Panc1 (cell line): ENCODE results near the gene ZHX3. TPM values are rescaled to one million over a fixed set of nuclear protein-coding genes. Genes with fewer than 3 reads are reported as not detected.

Source experiments
- ATAC-seq: fragments of 200-7000 bp; cut with Tn5 transposase; 2 replicates; pipeline ENCODE4 v1.9.1; 2020; ENCODE audit warnings: mild to moderate bottlenecking, moderate library complexity
- BruUV-seq: library from RNA; stranded (reverse); fragments of 400-500 nt; replicated peaks from 2 replicates; lab custom pipeline; 2021; lab: Mats Ljungman, UMichigan
- CTCF ChIA-PET: fragments of 300-600 bp; sonication (Branson Sonifier 250); formaldehyde crosslinking; loops from one replicate; lab custom pipeline; 2022; ENCODE audit warnings: antibody characterized with exemption; lab: Charles Lee
- POLR2A ChIA-PET: fragments of 300-600 bp; sonication (Branson Sonifier 250); formaldehyde crosslinking; loops from one replicate; lab custom pipeline; 2022; ENCODE audit warnings: antibody characterized with exemption; lab: Charles Lee
- DNase-seq: peaks from one replicate; pipeline ENCODE4 v3.0.0-alpha.2; 2010; ENCODE audit warnings: low read depth, low spot score
- H3K27ac ChIP-seq: 2 replicates; pipeline ENCODE4 v1.5.1; 2011; ENCODE audit warnings: mild to moderate bottlenecking, low read length, inconsistent platforms
- H3K27me3 ChIP-seq: fragments of 200-500 bp; sonication (Bioruptor generic); 2 replicates; pipeline ENCODE4 v1.6.0; 2014; ENCODE audit warnings: low read length, inconsistent platforms; ENCODE audit not compliant: control insufficient read depth, insufficient read depth
- H3K36me3 ChIP-seq: fragments of 200-500 bp; sonication (Bioruptor generic); 2 replicates; pipeline ENCODE4 v1.5.1; 2014; ENCODE audit warnings: inconsistent platforms, mild to moderate bottlenecking, low read length, moderate library complexity; ENCODE audit not compliant: control insufficient read depth, insufficient read depth
- H3K4me1 ChIP-seq: 2 replicates; pipeline ENCODE4 v1.5.1; 2011; ENCODE audit warnings: inconsistent platforms, mild to moderate bottlenecking, low read length, moderate library complexity; ENCODE audit not compliant: control insufficient read depth, insufficient read depth
- H3K4me3 ChIP-seq, 2 experiments: 2 replicates each; pipeline ENCODE4 v1.5.1; 2011 to 2012; ENCODE audit warnings: low read depth in 2 of 2, low read length in 2 of 2, mild to moderate bottlenecking in 2 of 2, inconsistent platforms in 1 of 2, moderate library complexity in 1 of 2
- H3K9me3 ChIP-seq: fragments of 200-500 bp; sonication (Bioruptor generic); 2 replicates; pipeline ENCODE4 v1.5.1; 2014; ENCODE audit warnings: low read depth, mild to moderate bottlenecking, inconsistent platforms, low read length, moderate library complexity; ENCODE audit not compliant: control insufficient read depth, insufficient read depth
- CTCF ChIP-seq: fragments of 450-650 bp; IDR thresholded peaks from 2 replicates; pipeline ENCODE4 v1.5.1; 2017; ENCODE audit warnings: mild to moderate bottlenecking
- POLR2AphosphoS5 ChIP-seq: IDR thresholded peaks from 2 replicates; pipeline ENCODE4 v1.6.1; 2012; ENCODE audit warnings: mild to moderate bottlenecking, low read depth, low read length, moderate library complexity
- REST ChIP-seq, 2 experiments: IDR thresholded peaks; 2 replicates each; pipeline ENCODE4 v1.6.1; 2011 to 2012; ENCODE audit warnings: low read depth in 2 of 2, control low read depth in 1 of 2, low read length in 1 of 2, mild to moderate bottlenecking in 1 of 2, moderate library complexity in 1 of 2; ENCODE audit not compliant: insufficient read depth in 1 of 2
- SIN3A ChIP-seq: IDR thresholded peaks from 2 replicates; pipeline ENCODE4 v1.6.1; 2012; ENCODE audit warnings: low read depth, mild to moderate bottlenecking, low read length, moderate library complexity, borderline replicate concordance; ENCODE audit not compliant: insufficient read depth
- TCF7L2 ChIP-seq: IDR thresholded peaks from 2 replicates; pipeline ENCODE4 v1.6.1; 2011; ENCODE audit warnings: mild to moderate bottlenecking, low read depth, low read length, inconsistent platforms
- in situ Hi-C: cut with HindIII; loops from 2 replicates; pipeline ENCODE4 v1.10.0; 2016; ENCODE audit warnings: low sequenced_read_pairs, low pct_unique_long_range_greater_than_20kb
- intact Hi-C: fragments of 100-400 bp; cut with micrococcal nuclease; formaldehyde crosslinking; loops from one replicate; pipeline ENCODE4 v1.10.0; 2022; ENCODE audit not compliant: unreplicated experiment
- total RNA-seq: library from RNA; stranded (reverse); gene quantifications from one replicate; pipeline ENCODE4 v1.2.1, GENCODE V29; 2021; ENCODE audit not compliant: unreplicated experiment

The ZHX3 gene
- total RNA-seq, 1 experiment from 2014 or later: 19.8 TPM

GRCh38 chr20:41234546-41234945 is 83.0 kb downstream of the ZHX3 start:
- no peak for DNase-seq
- H3K36me3 ChIP-seq: no peaks in the 10 kb centered on the region
- TF ChIP-seq REST (IDR thresholded peaks at IDR 0.05; ENCODE audit: insufficient read depth in 1 of 2, low read depth in 2 of 2, low read length in 1 of 2) (no peak), POLR2AphosphoS5 (no peak), CTCF (no peak), TCF7L2 (no peak), SIN3A (no peak)
- H3K27me3 ChIP-seq: no peaks in the 10 kb centered on the region
- H3K4me3 ChIP-seq: no peak overlapping the region
- ATAC-seq: no peak
- H3K4me1 ChIP-seq: no peaks in the 10 kb centered on the region
- H3K9me3 ChIP-seq: no peaks in the 10 kb centered on the region
- POLR2A ChIA-PET: no interaction called here
- no peak overlapping the region for H3K27ac ChIP-seq
- in situ Hi-C loops: no loop called here
- no TSS peak for BruUV-seq
- intact Hi-C loops: loop anchor here (5.0 kb wide), 1 partner anchor 62 kb away; no protein-coding TSS in a partner anchor
- CTCF ChIA-PET: no interaction called here

- BruUV-seq: no TSS peak
- TF ChIP-seq TCF7L2: no peak
- TF ChIP-seq POLR2AphosphoS5: no peak
- no peak for TF ChIP-seq SIN3A
- TF ChIP-seq CTCF: no peak
- no peak for TF ChIP-seq REST (IDR thresholded peaks at IDR 0.05; ENCODE audit: insufficient read depth in 1 of 2, low read depth in 2 of 2, low read length in 1 of 2)
- Histone ChIP-seq H3K36me3 (no peaks in the 10 kb centered on the region), H3K4me3 (no peak overlapping the region), H3K9me3 (no peaks in the 10 kb centered on the region), H3K27me3 (no peaks in the 10 kb centered on the region), H3K4me1 (no peaks in the 10 kb centered on the region), H3K27ac (no peak overlapping the region)
- ChIA-PET CTCF (no interaction called here), POLR2A (no interaction called here)
- intact Hi-C loops (loop anchor here (5.0 kb wide), 1 partner anchor 62 kb away; no protein-coding TSS in a partner anchor), in situ Hi-C loops (no loop called here)
- no peak for ATAC-seq
- DNase-seq: no peak
Observed at GRCh38 chr20:41234041-41234440, 83.5 kb downstream of the ZHX3 start.
